ENCODE data around the gene AP2A2.
A peak's percentile ranks its signal among the peaks of the same experiment; 100 is the strongest.

The AP2A2 gene

DNA sequence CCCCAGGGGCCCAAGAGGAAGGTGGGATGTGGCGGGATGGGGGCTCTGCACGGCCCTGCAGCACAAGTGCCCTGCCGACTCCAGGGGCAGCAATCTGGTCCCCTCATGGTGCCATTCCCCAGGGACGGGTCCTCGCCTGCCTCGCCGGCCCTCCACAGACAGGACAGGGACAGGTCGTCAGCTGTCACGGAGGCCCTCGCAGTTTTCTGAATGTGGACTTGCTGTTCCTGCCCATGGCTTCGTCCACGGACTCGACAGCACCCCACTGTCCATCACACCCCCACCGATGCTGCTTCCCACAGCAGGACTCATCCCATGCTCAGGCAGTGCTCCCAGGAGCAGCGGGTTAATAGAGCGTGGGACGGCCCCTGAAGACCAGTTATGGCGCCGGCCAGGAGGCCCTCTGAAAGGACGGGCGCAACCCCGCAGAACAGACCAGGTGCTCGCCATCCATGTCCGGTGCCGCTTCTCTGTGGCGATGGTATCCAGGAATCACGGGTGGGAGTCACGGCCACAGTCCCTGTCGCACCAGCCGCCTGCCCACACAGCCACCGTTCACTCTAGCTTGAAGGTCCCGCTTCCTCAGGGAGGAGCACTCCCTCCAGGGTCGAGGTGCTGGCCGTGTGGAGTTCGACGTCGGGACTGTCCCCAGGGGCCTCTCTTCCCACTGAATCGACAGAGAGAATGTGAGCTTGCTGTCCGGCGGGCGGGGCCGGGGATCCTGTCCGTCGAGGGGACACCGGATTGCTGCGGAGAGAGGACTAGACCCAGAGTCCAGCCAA lies 130.5 kb downstream of the AP2A2 start:
- TF ChIP-seq CTCF (conservative IDR thresholded peaks at IDR 0.05; ENCODE audit: control insufficient read depth, insufficient read depth, low read depth, low read length) = no peak
- no peak for DNase-seq (ENCODE audit: low read depth)
- no peak overlapping the region for H3K4me3 ChIP-seq (ENCODE audit: control insufficient read depth, low read depth, low read length)

GRCh38 chr11:1057806-1058205 lies 132.1 kb downstream of the AP2A2 start:
- no peak for DNase-seq (ENCODE audit: low read depth)
- no peak for TF ChIP-seq CTCF (conservative IDR thresholded peaks at IDR 0.05; ENCODE audit: control insufficient read depth, insufficient read depth, low read depth, low read length)
- no peak overlapping the region for H3K4me3 ChIP-seq (ENCODE audit: control insufficient read depth, low read depth, low read length)

GRCh38 chr11:1059759-1060158 lies 134.1 kb downstream of the AP2A2 start:
- no peak for DNase-seq (ENCODE audit: low read depth)
- TF ChIP-seq CTCF (conservative IDR thresholded peaks at IDR 0.05; ENCODE audit: control insufficient read depth, insufficient read depth, low read depth, low read length) = no peak
- H3K4me3 ChIP-seq (ENCODE audit: control insufficient read depth, low read depth, low read length) = no peak overlapping the region

DNA sequence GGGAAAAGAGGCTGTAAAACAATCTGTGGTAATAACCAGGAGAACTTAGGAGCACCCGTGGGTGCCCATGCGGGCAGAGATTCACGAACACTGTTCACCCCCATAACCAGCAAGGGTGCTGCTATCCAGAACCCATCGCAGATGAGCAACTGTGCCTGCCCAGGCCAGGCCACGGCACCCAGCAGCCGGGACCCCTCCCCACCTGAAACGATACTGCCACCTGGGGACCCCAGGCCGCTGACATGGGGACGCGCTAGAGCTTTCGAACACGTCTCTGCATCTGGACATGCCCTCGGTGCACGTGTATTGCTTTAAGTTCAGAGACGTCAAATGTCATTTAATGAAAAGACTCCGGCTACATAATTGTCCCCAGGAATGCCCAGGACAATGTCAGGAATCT lies 134.7 kb downstream of the AP2A2 start:
- H3K4me3 ChIP-seq (ENCODE audit: control insufficient read depth, low read depth, low read length) = no peak overlapping the region
- no peak for DNase-seq (ENCODE audit: low read depth)
- TF ChIP-seq CTCF (conservative IDR thresholded peaks at IDR 0.05; ENCODE audit: control insufficient read depth, insufficient read depth, low read depth, low read length) = no peak

DNA sequence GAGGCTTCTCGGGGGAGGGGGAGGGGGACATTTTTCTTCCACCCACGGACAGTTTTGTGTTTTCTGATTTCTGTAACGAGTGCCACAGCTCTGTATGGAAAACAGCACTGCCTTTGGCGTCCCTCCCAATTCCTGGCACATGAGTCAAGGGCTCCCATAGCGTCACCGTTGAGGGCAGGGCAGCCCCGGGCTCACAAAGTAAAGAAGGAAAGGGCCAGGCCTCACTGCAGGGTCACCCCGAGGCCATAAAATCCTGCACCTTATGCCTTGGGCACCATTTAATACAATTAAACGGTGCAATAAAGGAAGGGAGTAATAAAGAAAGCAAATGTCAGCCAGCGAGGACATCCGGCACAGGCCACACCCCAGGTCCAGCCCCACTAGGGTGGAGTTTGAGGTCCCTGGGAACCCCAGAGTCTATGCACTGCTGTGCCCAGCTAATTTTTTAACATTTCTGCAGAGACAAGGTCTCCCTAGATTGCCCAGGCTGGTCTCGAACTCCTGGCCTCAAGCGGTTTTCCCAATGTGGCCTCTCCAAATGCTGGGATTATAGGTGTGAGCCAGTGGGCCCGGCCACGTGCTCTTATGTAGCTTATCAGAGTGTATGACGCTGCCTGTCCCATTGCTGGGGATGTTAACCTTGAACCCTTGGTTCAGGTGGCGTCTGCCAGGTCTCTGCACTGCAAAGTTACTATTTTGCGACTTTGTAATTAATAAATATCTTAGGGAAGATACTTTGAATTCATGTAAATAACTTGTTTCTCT lies 135.4 kb downstream of the AP2A2 start:
- peak; percentile 30 for DNase-seq (ENCODE audit: low read depth)
- no peak overlapping the region for H3K4me3 ChIP-seq (ENCODE audit: control insufficient read depth, low read depth, low read length)
- no peak for TF ChIP-seq CTCF (conservative IDR thresholded peaks at IDR 0.05; ENCODE audit: control insufficient read depth, insufficient read depth, low read depth, low read length)
